ENCODE measurements around the gene TEX12.

GRCh38 chr11:112129656-112130055 lies 37.5 kb upstream of the TEX12 start:
- TF ChIP-seq CTCF (IDR thresholded peaks at IDR 0.05; ENCODE audit: poor library complexity) (no peak), EZH2 (IDR thresholded peaks at IDR 0.05; ENCODE audit: borderline replicate concordance) (no peak), EZH2phosphoT487 (IDR thresholded peaks at IDR 0.05; ENCODE audit: low read depth, severe bottlenecking, unreplicated experiment) (no peak)

Measured in hepatocyte (in vitro differentiated cells).